Measurements from ENCODE around the gene TBATA.

The TBATA gene

DNA sequence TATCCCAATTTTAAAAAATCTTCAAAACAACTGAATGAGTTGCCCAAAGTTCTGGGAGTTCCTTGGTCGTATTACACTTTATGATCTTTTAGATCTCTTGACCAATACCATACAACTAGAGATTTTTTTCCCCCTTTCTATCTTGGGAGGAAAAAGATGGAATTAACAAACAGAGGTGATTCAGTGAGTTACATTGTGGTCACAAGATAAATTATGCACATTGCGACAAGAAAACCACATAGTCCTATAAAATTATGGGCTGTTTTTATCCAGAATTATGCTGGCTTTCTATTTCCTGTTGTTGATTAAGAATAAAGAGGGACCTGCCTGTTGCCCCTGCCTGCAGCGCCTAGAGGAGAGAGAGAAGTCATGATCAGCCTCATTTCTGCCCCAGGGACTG is 22.4 kb upstream of the TBATA start:
- DNase-seq = no peak

DNA sequence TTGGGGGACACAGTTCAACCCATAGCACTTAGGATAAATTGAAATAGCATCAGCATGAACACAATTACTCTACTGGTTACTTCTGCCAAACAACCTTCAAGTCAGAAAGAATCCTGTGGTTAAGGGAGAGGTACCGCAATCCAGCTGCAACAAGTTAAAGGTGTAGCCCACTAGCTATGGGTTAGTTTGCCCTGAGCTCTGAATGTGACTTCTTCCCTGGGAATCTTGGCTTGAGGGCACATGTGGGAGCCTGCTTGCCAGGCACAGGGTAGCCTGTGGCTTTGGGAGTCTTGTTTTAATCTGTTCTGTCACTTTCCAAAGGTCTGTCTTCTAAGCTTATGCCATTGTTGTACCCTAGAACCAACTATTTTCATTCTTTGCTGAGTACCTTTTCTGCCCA is 21.7 kb upstream of the TBATA start:
- no peak for DNase-seq

DNA sequence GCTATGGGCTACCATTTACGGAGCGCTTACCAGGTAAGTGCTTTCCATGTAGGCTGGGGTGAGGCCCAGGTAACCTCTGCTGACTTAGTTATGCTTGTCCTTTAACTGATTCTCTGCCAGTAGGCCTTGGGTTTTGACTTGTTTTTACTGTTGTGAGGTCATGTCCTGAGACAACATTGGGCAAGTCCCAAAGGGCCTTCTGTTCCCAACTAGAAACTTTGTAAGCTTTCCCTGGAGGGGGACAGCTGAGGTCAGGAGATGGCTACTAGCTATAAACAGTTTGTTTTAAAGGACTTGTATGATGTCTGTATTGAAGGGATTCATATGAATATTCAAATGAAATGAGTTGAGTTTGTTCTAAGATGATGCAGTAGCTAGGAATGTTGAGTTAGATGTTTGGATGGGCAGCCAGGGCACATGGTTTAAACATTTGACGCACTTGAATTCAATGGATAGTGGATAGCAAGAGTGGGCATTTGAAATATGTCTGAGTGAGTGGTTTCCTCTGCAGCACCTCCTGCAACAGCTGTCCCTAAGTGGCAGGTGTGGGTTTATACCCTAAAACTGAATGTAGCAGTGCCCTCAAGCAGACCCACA is 20.5 kb upstream of the TBATA start:
- no peak for DNase-seq

DNA sequence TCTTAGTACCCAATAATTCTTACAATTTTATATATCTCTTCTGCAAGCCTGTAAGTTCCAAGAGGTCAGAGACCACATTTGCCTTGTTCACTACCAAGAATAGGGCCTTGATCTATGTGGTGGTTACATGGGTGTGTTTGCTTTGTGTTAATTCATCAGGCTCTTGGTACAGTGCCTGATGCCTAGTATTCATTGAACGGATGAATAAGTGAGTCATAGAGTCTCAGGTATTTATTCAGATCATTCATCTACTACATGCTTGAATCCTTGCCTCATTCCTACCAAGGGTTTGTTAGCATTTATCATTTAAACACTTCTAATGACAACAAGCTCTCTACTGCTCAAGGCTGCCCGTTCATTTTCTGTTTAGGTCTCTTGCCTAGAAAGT is 19.2 kb upstream of the TBATA start:
- no peak for DNase-seq

GRCh38 chr10:70803775-70804420 is 18.7 kb upstream of the TBATA start:
- DNase-seq = no peak

DNA sequence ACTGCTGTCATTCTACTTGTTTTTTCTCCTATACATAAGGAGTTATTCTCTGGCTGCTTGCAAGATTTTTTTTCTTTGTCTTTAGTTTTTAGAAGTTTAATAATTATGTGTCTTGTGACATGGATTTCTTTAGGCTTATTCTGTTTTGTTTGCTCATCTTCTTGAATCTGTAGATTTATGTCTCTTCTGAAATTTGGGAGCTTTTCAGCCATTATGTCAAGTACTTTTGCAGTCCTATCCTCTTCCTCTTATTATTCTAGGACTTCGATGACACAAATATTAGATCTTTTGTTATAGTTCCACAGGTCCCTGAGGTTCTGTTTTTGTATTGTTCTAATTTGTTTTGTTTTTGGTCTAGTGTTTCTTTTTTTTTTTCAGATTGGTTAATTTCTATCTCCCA is 16.7 kb upstream of the TBATA start:
- DNase-seq = no peak

DNA sequence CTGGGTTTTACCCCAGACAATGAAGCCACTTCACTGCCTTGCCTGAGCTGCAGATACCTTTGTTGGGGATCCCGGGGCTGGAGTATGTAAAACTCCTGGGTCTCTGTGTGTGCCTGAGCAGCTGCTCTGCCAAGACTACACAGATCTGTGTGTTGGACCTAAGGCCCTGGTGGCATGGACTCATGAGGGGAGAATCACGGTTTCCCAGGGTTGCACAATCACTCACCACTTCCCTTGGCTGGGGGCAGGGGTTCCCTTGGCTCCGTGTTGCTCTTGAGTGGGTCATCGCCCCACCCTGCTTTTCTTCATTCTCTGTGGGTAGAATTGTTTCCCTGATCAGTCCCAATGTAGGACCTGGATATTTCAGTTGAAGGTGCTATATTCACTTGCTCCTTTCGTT is 13.9 kb upstream of the TBATA start:
- no peak for DNase-seq

DNA sequence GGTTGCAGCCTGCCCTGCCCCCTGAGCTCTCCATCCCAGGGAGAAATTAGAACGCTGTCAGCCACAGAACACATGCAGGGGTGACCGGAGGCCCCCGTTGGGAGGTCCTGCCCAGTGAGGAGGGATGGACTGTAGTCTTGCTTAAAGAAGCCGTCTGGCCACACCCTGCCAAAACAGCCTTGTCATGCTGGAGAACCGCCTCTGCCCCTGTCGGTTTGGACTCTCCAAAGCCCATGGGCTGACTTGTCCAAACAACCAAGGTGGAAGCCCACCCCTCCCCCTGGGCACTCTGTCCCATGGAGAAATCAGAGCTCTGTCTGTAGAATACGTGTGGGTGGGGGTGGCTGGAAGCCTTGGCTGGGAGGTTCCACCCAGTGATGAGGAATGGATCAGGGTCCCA is 12.7 kb upstream of the TBATA start:
- DNase-seq = no peak

- DNase-seq = no peak
Observed at GRCh38 chr10:70795613-70796012, 10.4 kb upstream of the TBATA start.

- DNase-seq = no peak
Observed at GRCh38 chr10:70791386-70792039, 6.3 kb upstream of the TBATA start.

DNA sequence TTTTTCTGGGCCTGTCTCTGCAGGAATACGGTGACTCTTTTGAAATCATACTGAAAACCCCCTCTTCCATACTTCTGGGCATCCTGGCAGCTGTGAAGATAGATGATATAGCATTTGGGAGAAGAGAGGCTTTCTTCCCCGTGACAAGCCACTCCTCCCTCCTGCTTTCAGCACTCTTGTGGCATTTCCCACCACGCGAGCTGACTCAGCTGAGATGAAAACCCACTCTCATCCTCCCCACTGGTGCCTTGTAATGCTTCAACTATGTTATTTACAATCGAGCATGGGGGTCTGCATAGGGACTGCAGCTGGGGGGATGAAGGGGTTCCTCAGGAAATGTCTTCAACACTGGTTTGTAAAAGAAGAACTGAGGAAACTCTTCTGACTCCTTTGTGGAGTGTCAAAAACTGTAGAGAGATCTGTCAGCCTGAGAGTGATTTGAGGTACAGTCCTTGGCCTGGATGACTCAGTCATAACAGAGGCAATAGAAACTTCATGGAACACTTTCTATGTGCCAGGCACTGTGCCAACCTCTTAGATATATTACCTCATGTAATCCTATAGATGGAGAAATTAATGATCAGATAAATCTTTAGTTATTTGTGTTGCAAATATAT is 1.7 kb upstream of the TBATA start:
- no peak for DNase-seq

- no peak for DNase-seq
Observed at GRCh38 chr10:70784471-70784870, 706 bp downstream of the TBATA start.

DNA sequence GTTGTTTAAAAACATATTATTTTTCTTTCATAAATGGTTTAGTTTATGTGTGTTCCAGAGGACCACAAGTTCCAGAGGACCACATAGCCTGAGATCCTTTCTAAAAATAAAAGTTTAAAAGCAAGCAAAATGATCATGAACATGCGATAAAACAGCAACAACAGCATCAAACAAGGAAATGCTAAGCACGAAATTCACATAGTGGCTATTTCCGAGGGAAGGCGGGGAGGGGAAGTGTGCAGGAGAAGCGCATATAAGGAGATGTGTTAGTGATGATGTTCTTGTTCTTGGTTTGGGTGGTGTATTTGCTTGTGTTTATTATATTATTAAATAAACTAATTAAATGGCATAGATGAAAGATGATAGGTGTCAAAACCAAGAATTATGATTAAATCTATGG is 1.2 kb downstream of the TBATA start:
- DNase-seq = no peak

GRCh38 chr10:70782746-70783680 is 2.2 kb downstream of the TBATA start:
- no peak for DNase-seq

- DNase-seq = no peak
Observed at GRCh38 chr10:70782086-70782745, 3.0 kb downstream of the TBATA start.

DNA sequence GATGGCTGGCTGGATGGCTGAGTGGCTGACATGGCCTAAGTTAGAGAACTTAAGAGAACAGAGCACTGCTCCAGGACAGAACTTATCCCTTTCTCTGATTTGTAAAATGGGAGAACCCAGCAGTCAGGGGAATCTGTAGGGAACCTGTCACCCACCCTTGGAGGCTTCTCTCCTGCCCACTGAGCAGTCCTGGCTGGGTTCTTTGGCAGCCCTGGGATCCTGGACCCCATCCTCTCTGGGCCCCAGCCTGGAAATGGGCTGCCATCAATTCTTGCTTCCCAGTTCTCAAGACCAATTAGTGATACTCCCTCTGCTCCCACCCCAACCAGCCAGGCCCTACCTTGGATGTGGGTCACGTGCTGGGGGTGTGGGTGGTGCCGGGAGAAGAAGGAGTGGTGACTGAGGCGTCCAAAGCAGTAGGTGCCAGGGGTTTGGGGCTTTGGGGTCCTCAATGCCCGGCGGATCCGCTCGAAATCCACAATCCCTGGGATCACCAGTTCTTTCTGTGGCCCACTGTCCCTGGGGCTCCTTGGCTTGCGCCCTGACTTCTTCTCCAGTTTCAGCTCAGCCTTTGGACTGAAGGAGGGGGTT is 3.6 kb downstream of the TBATA start:
- no peak for DNase-seq

DNA sequence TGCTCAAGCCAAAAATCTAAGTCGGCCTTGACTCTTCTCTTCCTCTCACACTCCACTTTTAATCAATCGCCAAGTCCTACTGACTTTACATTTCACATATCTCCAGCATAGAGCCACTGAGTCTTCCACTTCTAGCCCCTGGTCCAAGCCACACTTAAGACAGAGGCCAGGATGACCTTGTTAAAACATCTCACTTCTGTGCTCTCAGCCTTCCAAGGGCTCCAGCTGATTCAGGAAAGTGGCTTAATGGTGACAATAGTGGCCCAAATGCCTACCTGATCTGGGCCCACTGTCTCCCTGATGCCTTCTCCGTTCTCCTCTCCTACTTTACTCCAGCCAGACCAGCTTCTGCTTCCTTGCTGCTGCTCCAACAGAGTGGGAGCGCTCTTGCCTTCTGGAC is 4.4 kb downstream of the TBATA start:
- no peak for DNase-seq

DNA sequence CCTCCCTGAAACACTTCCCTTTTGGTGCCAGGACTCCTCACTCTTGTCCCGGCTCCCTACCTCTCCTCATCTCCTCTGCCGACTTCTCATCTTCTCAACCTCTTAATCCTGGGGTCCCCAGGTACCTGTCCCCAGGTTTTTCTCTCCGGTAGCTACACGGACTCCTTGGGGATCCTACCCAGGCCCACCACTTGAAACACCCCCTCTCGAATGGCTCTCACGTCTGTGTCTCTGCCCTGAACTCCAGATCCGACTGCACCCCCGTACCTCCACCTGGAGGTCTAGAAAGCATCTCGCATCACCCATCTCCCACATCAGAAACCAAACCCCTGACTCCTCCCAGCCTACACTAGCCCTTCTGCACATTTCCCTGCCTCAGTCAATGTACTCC is 4.8 kb downstream of the TBATA start:
- no peak for DNase-seq

- no peak for DNase-seq
Observed at GRCh38 chr10:70779511-70780369, 5.4 kb downstream of the TBATA start.

DNA sequence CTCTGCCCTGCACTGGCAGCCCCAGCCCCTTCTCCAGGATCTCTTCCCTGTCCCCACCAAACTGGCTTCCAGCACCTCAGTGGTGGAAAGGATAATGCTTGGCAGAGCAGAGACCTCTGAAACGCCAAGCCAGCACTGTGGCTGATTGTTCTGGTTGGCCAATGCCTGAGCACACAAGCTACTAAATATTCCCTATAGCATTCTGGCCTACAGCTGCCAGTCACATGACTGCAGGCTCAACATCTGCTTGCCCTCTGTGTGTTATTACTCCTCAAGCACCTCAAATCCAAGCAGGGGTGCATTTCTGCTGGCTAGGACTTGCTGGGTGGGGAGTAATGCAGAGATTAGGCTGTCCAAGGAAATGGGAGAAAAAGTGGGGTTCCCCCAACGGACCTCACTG is 6.1 kb downstream of the TBATA start:
- DNase-seq = no peak

GRCh38 chr10:70778267-70778924 is 6.8 kb downstream of the TBATA start:
- DNase-seq = no peak

All from SW 1271 (cell line).